Panc1 (cell line): ENCODE results near the gene FNDC8. TPM values are rescaled to one million over a fixed set of nuclear protein-coding genes. Genes with fewer than 3 reads are reported as not detected.

ENCODE experiments used
- ATAC-seq: fragments of 200-7000 bp; cut with Tn5 transposase; 2 replicates; pipeline ENCODE4 v1.9.1; 2020; ENCODE audit warnings: mild to moderate bottlenecking, moderate library complexity
- BruUV-seq: library from RNA; stranded (reverse); fragments of 400-500 nt; replicated peaks from 2 replicates; lab custom pipeline; 2021; lab: Mats Ljungman, UMichigan
- CTCF ChIA-PET: fragments of 300-600 bp; sonication (Branson Sonifier 250); formaldehyde crosslinking; loops from one replicate; lab custom pipeline; 2022; ENCODE audit warnings: antibody characterized with exemption; lab: Charles Lee
- POLR2A ChIA-PET: fragments of 300-600 bp; sonication (Branson Sonifier 250); formaldehyde crosslinking; loops from one replicate; lab custom pipeline; 2022; ENCODE audit warnings: antibody characterized with exemption; lab: Charles Lee
- DNase-seq: peaks from one replicate; pipeline ENCODE4 v3.0.0-alpha.2; 2010; ENCODE audit warnings: low read depth, low spot score
- H3K27ac ChIP-seq: 2 replicates; pipeline ENCODE4 v1.5.1; 2011; ENCODE audit warnings: mild to moderate bottlenecking, low read length, inconsistent platforms
- H3K27me3 ChIP-seq: fragments of 200-500 bp; sonication (Bioruptor generic); 2 replicates; pipeline ENCODE4 v1.6.0; 2014; ENCODE audit warnings: low read length, inconsistent platforms; ENCODE audit not compliant: control insufficient read depth, insufficient read depth
- H3K36me3 ChIP-seq: fragments of 200-500 bp; sonication (Bioruptor generic); 2 replicates; pipeline ENCODE4 v1.5.1; 2014; ENCODE audit warnings: inconsistent platforms, mild to moderate bottlenecking, low read length, moderate library complexity; ENCODE audit not compliant: control insufficient read depth, insufficient read depth
- H3K4me1 ChIP-seq: 2 replicates; pipeline ENCODE4 v1.5.1; 2011; ENCODE audit warnings: inconsistent platforms, mild to moderate bottlenecking, low read length, moderate library complexity; ENCODE audit not compliant: control insufficient read depth, insufficient read depth
- H3K4me3 ChIP-seq, 2 experiments: 2 replicates each; pipeline ENCODE4 v1.5.1; 2011 to 2012; ENCODE audit warnings: low read depth in 2 of 2, low read length in 2 of 2, mild to moderate bottlenecking in 2 of 2, inconsistent platforms in 1 of 2, moderate library complexity in 1 of 2
- H3K9me3 ChIP-seq: fragments of 200-500 bp; sonication (Bioruptor generic); 2 replicates; pipeline ENCODE4 v1.5.1; 2014; ENCODE audit warnings: low read depth, mild to moderate bottlenecking, inconsistent platforms, low read length, moderate library complexity; ENCODE audit not compliant: control insufficient read depth, insufficient read depth
- CTCF ChIP-seq: fragments of 450-650 bp; IDR thresholded peaks from 2 replicates; pipeline ENCODE4 v1.5.1; 2017; ENCODE audit warnings: mild to moderate bottlenecking
- POLR2AphosphoS5 ChIP-seq: IDR thresholded peaks from 2 replicates; pipeline ENCODE4 v1.6.1; 2012; ENCODE audit warnings: mild to moderate bottlenecking, low read depth, low read length, moderate library complexity
- REST ChIP-seq, 2 experiments: IDR thresholded peaks; 2 replicates each; pipeline ENCODE4 v1.6.1; 2011 to 2012; ENCODE audit warnings: low read depth in 2 of 2, control low read depth in 1 of 2, low read length in 1 of 2, mild to moderate bottlenecking in 1 of 2, moderate library complexity in 1 of 2; ENCODE audit not compliant: insufficient read depth in 1 of 2
- SIN3A ChIP-seq: IDR thresholded peaks from 2 replicates; pipeline ENCODE4 v1.6.1; 2012; ENCODE audit warnings: low read depth, mild to moderate bottlenecking, low read length, moderate library complexity, borderline replicate concordance; ENCODE audit not compliant: insufficient read depth
- TCF7L2 ChIP-seq: IDR thresholded peaks from 2 replicates; pipeline ENCODE4 v1.6.1; 2011; ENCODE audit warnings: mild to moderate bottlenecking, low read depth, low read length, inconsistent platforms
- in situ Hi-C: cut with HindIII; loops from 2 replicates; pipeline ENCODE4 v1.10.0; 2016; ENCODE audit warnings: low sequenced_read_pairs, low pct_unique_long_range_greater_than_20kb
- intact Hi-C: fragments of 100-400 bp; cut with micrococcal nuclease; formaldehyde crosslinking; loops from one replicate; pipeline ENCODE4 v1.10.0; 2022; ENCODE audit not compliant: unreplicated experiment
- total RNA-seq: library from RNA; stranded (reverse); gene quantifications from one replicate; pipeline ENCODE4 v1.2.1, GENCODE V29; 2021; ENCODE audit not compliant: unreplicated experiment

The FNDC8 gene
- total RNA-seq, 1 experiment from 2014 or later, result not detected

GRCh38 chr17:35169835-35170363, 48.5 kb downstream of the FNDC8 start:
- Histone ChIP-seq H3K36me3 (no peaks in the 10 kb centered on the region), H3K4me1 (no peaks in the 10 kb centered on the region), H3K9me3 (no peaks in the 10 kb centered on the region), H3K27ac (no peak overlapping the region), H3K4me3 (no peak overlapping the region), H3K27me3 (no peaks in the 10 kb centered on the region; the same call in 1 of the 2 replicates)
- ATAC-seq, result no peak
- TF ChIP-seq CTCF, result no peak
- in situ Hi-C loops (no loop called here), intact Hi-C loops (loop anchor here (10.0 kb wide), 1 partner anchor 125 kb away; no protein-coding TSS in a partner anchor)
- ChIA-PET CTCF (no interaction called here), POLR2A (interaction anchor here (0.6 kb wide), 1 partner anchor 53 kb away, joined by 4 read pairs; no protein-coding TSS in a partner anchor)
- no TSS peak for BruUV-seq
- no peak for DNase-seq

- no peak overlapping the region for H3K27ac ChIP-seq
- TF ChIP-seq TCF7L2 (no peak), POLR2AphosphoS5 (no peak), CTCF (no peak), REST (IDR thresholded peaks at IDR 0.05; ENCODE audit: insufficient read depth in 1 of 2, low read depth in 2 of 2, low read length in 1 of 2) (no peak), SIN3A (no peak)
- H3K4me3 ChIP-seq, result no peak overlapping the region
- H3K9me3 ChIP-seq, result no peaks in the 10 kb centered on the region
- peak; percentile 75; the same call in 1 of the 2 replicates for ATAC-seq
- no peaks in the 10 kb centered on the region for H3K36me3 ChIP-seq
- ChIA-PET POLR2A (interaction anchor here (0.7 kb wide), 2 partner anchors 287 to 343 kb away, joined by 3 to 11 read pairs; no protein-coding TSS in a partner anchor), CTCF (interaction anchor here (0.7 to 0.8 kb wide), 2 partner anchors 368 to 369 kb away, joined by 8 to 9 read pairs; no protein-coding TSS in a partner anchor)
- DNase-seq, result no peak
- H3K4me1 ChIP-seq, result no peaks in the 10 kb centered on the region
- intact Hi-C loops, result loop anchor here (1.0 to 10.0 kb wide), 2 partner anchors 124 to 362 kb away; no protein-coding TSS in a partner anchor
- no TSS peak for BruUV-seq
- H3K27me3 ChIP-seq, result no peaks in the 10 kb centered on the region; the same call in 1 of the 2 replicates
- in situ Hi-C loops, result no loop called here
Measured at GRCh38 chr17:35170968-35171771, 49.8 kb downstream of the FNDC8 start.
